ENCODE data around the gene LYSMD4.

DNA sequence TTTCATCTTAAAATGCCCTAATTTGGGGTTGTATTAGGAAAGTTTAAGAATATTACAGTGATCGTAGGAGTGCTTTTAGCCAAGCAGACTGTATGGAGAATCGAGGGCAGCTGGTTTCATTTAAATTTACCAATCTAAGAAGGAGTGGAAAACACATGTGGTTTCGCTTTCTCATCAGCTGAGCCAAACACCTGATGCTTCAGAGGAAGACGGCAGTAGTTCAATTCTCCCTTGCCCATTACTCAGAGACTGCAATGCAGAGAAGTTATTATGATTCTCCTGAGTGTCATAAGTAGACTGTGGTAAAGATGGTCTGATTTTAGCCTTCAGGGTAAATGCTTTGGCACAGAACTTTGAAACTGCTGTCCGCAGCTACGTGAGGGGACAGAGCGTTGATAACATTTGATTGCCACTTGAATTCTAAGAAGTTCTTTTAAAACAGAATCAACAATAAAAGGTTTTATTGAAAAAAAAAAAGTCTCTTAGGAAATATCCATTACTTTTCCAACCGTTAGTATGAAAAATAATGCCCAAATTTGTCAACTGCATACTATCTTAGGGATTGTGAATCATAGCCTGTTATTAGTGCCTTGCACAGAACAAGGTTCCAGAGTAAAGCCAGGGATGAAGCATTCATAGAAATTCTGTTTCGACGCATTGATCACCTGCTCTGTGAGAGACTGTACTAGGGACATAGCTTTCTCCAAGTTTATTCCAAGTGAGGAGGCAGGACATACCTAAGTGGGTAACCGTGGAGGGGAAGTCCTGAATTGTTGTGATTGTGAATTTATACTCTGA, 25.6 kb downstream of the LYSMD4 start:
- no peak for TF ChIP-seq POLR2A (IDR thresholded peaks at IDR 0.05)
- TF ChIP-seq, protein P1, sequence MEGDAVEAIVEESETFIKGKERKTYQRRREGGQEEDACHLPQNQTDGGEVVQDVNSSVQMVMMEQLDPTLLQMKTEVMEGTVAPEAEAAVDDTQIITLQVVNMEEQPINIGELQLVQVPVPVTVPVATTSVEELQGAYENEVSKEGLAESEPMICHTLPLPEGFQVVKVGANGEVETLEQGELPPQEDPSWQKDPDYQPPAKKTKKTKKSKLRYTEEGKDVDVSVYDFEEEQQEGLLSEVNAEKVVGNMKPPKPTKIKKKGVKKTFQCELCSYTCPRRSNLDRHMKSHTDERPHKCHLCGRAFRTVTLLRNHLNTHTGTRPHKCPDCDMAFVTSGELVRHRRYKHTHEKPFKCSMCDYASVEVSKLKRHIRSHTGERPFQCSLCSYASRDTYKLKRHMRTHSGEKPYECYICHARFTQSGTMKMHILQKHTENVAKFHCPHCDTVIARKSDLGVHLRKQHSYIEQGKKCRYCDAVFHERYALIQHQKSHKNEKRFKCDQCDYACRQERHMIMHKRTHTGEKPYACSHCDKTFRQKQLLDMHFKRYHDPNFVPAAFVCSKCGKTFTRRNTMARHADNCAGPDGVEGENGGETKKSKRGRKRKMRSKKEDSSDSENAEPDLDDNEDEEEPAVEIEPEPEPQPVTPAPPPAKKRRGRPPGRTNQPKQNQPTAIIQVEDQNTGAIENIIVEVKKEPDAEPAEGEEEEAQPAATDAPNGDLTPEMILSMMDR (IDR thresholded peaks at IDR 0.05), result no peak
